Endothelial cell (in vitro differentiated cells): ENCODE measurements around the gene DOLPP1. TPM values are rescaled to one million over a fixed set of nuclear protein-coding genes. Genes with fewer than 3 reads are reported as not detected.
"Not testable (repeated sequence)": the region's sequence is repeated elsewhere in the genome, so short reads cannot be mapped to it uniquely, and the experiment has no call there.

Experiments
- DNase-seq: peaks from one replicate; pipeline ENCODE4 v3.0.0; 2021; ENCODE audit warnings: low spot score
- H3K27ac Mint-ChIP-seq: one replicate; pipeline ENCODE4 v1.8.0; 2021; ENCODE audit warnings: mixed read lengths, inconsistent platforms; ENCODE audit not compliant: unreplicated experiment
- H3K27me3 Mint-ChIP-seq: one replicate; pipeline ENCODE4 v1.8.0; 2021; ENCODE audit warnings: mild to moderate bottlenecking, moderate library complexity, mixed read lengths, inconsistent platforms; ENCODE audit not compliant: unreplicated experiment
- H3K36me3 Mint-ChIP-seq: one replicate; pipeline ENCODE4 v1.8.0; 2021; ENCODE audit warnings: mild to moderate bottlenecking, low read depth, mixed read lengths, inconsistent platforms; ENCODE audit not compliant: unreplicated experiment
- H3K4me1 Mint-ChIP-seq: one replicate; pipeline ENCODE4 v1.8.0; 2021; ENCODE audit warnings: mild to moderate bottlenecking, mixed read lengths, inconsistent platforms; ENCODE audit not compliant: unreplicated experiment
- H3K4me3 Mint-ChIP-seq: one replicate; pipeline ENCODE4 v1.8.0; 2021; ENCODE audit warnings: mild to moderate bottlenecking, mixed read lengths, inconsistent platforms; ENCODE audit not compliant: unreplicated experiment
- H3K9me3 Mint-ChIP-seq: one replicate; pipeline ENCODE4 v1.8.0; 2021; ENCODE audit warnings: mixed read lengths, inconsistent platforms; ENCODE audit not compliant: unreplicated experiment
- total RNA-seq: library from RNA; stranded (reverse); fragmentation: NEBNext Ultra II Directional; extraction: Animal tissue kit (Norgen Biotek cat#: 25700); gene quantifications from one replicate; pipeline ENCODE4 v1.2.1, GENCODE V29; 2021; ENCODE audit not compliant: unreplicated experiment
- TF ChIP-seq, protein P1 (sequence below): fragments of 200-600 bp; sonication (generic); IDR thresholded peaks from one replicate; pipeline ENCODE4 v1.5.0; 2021; ENCODE audit warnings: antibody characterized with exemption; ENCODE audit not compliant: unreplicated experiment

DOLPP1 gene
- total RNA-seq, 1 donor from 2014 or later: 21.4 TPM

DNA sequence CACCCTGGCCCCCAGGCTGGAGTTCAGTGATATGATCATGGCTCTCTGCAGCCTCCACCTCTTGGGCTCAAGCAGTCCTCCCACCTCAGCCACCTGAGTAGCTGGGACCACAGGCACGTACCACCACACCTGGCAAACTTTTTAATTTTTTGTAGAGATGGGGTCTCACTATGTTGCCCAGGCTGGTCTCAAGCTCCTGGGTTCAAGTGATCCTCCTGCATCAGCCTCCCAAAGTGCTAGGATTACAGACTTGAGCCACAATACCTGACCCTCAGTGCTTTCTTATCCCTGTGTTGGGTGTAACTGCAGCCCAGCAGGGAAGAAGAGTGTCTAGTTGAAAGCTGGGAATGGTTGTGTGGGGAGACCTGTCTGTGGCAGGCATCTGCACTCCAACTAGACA lies 41.2 kb downstream of the DOLPP1 start:
- Mint-ChIP-seq H3K27ac (no peak overlapping the region), H3K36me3 (peaks cover 19% of the 10 kb centered on the region), H3K4me3 (no peak overlapping the region), H3K9me3 (no peaks in the 10 kb centered on the region), H3K27me3 (peaks cover under 1% of the 10 kb centered on the region), H3K4me1 (peaks cover 16% of the 10 kb centered on the region)
- TF ChIP-seq, protein P1, sequence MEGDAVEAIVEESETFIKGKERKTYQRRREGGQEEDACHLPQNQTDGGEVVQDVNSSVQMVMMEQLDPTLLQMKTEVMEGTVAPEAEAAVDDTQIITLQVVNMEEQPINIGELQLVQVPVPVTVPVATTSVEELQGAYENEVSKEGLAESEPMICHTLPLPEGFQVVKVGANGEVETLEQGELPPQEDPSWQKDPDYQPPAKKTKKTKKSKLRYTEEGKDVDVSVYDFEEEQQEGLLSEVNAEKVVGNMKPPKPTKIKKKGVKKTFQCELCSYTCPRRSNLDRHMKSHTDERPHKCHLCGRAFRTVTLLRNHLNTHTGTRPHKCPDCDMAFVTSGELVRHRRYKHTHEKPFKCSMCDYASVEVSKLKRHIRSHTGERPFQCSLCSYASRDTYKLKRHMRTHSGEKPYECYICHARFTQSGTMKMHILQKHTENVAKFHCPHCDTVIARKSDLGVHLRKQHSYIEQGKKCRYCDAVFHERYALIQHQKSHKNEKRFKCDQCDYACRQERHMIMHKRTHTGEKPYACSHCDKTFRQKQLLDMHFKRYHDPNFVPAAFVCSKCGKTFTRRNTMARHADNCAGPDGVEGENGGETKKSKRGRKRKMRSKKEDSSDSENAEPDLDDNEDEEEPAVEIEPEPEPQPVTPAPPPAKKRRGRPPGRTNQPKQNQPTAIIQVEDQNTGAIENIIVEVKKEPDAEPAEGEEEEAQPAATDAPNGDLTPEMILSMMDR: no peak
- DNase-seq: no peak

GRCh38 chr9:129122976-129123375 lies 42.1 kb downstream of the DOLPP1 start:
- DNase-seq, H3K27ac Mint-ChIP-seq, H3K4me3 Mint-ChIP-seq, H3K27me3 Mint-ChIP-seq, H3K9me3 Mint-ChIP-seq: not testable (repeated sequence)
- Mint-ChIP-seq H3K36me3 (peaks cover 19% of the 10 kb centered on the region), H3K4me1 (peaks cover 24% of the 10 kb centered on the region)

DNA sequence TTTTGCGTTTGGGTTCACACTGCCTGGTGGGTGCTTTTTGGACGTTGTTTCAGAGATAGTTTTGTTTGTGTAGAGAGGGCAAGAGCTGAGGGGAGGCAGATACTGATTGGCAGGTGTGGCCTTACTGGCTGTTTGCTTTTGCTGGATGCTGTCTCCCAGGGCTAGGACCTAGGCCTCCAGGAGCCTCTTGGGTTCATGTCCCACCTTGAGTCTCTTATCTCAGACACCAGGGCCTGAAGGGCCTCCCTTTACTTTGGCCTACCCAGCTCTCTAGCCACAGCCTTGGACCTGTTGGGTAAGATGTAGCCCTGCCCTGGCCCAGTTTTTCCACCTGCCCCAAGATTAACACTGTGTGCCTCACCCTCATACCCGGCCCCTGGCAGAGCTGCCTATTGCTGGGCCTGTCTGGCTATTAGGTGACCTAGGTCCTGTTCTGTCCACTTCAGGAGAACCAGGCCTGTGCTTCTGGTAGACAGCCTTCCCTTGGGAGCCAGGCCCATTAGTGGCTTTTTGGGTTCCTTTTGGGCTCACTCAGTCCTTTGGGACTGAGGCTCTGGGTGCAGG lies 43.7 kb downstream of the DOLPP1 start:
- peaks cover 19% of the 10 kb centered on the region for H3K4me1 Mint-ChIP-seq
- no peaks in the 10 kb centered on the region for H3K9me3 Mint-ChIP-seq
- DNase-seq: no peak
- H3K36me3 Mint-ChIP-seq: peaks cover 19% of the 10 kb centered on the region
- no peak overlapping the region for H3K4me3 Mint-ChIP-seq
- peaks cover 4% of the 10 kb centered on the region for H3K27me3 Mint-ChIP-seq
- no peak overlapping the region for H3K27ac Mint-ChIP-seq
- TF ChIP-seq, protein P1: no peak

DNA sequence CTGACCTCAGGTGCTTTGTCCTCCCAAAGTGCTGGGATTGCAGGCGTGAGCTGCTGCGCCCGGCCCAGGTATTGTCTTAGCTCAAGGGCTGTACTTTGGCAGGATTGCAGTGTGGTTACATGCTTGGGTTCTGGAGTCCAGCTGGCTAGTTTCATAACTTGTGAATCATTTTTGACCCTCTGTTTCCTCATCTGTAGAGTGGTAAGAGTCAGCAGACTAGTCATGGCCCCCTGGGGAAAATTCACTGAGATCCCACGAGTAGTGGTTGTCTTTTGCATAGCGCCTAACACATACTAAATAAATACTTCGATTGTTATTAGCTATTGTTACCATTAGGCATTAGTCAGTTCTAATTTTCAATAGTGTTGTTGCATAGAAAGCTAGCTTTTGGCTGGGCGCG lies 44.6 kb downstream of the DOLPP1 start:
- no peaks in the 10 kb centered on the region for H3K9me3 Mint-ChIP-seq
- peaks cover 4% of the 10 kb centered on the region for H3K27me3 Mint-ChIP-seq
- no peak for DNase-seq
- no peak overlapping the region for H3K4me3 Mint-ChIP-seq
- H3K4me1 Mint-ChIP-seq: peaks cover 19% of the 10 kb centered on the region
- H3K27ac Mint-ChIP-seq: no peak overlapping the region
- peaks cover 19% of the 10 kb centered on the region for H3K36me3 Mint-ChIP-seq
- TF ChIP-seq, protein P1: no peak

DNA sequence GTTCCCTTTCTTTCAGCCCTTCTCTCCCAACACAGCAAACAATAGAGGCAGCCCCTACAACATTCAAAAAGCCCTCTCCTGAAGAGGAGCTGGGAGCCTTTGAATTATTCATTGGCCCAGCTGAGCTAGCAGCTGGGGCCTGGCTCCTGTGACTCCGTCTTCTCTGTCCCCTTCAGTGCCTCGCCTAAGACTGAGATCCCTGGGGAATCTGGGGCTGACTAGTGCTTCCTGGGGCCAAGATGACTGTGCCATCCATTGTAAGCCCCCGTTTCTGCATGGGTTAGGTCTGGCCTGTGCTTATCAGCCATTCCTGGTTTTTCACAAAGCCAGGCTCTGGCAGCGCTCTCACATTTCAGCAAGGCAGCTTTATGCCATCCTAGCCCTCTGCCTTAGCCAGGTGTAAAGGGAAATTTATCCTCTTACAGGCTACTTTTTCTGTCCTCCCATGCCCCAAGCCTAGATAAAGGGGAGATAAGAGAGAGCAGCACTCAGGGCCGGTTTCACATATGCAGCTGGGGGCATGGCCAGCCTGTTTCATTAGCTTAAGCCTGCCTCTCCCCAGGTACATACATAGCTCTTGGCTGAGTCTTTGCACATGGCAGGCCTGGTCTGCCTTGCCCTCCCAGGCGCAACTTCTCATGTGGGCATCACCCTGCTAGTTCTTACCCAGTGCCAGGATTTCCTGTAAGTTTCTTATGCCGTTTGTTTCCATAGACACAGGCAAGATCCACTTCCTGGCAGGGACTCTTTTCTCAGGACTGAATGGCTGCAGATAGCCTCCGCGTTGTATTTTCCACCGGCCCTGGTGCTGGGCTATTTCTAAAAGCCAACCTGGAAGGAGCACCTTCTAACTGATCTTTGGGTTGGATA lies 46.1 kb downstream of the DOLPP1 start:
- Mint-ChIP-seq H3K4me3 (peak overlapping the region; percentile 44), H3K9me3 (no peaks in the 10 kb centered on the region), H3K27me3 (peaks cover 4% of the 10 kb centered on the region), H3K4me1 (peaks cover 19% of the 10 kb centered on the region), H3K36me3 (peaks cover 12% of the 10 kb centered on the region), H3K27ac (peak overlapping the region; percentile 95)
- TF ChIP-seq, protein P1: no peak
- DNase-seq: no peak
